ENCODE data around the gene CNIH2.

CNIH2 gene

GRCh38 chr11:66258473-66258893 is 19.5 kb upstream of the CNIH2 start:
- in situ Hi-C loops (cut with MboI; ENCODE audit: low sequenced_read_pairs): no loop called here

GRCh38 chr11:66259225-66259624 is 18.8 kb upstream of the CNIH2 start:
- in situ Hi-C loops (cut with MboI; ENCODE audit: low sequenced_read_pairs): no loop called here

DNA sequence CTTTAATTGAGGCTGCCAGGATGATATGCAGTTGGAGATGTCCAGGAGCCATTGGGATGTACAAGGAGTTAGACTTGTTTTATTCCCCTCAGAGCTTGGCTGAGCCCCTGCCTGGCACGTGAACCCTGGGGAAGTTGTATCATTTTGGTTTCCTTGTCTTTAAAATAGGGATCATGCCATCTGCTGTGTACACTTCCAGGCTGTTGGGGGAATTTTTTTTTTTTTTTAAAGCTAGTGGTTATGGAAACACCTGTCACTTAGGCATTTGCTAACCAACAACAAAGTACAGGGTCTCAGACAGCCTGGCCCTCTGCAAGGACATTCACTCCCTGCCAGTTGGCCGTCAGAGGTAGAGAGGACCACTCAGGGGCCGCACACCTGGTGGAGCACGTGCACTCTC is 18.0 kb upstream of the CNIH2 start:
- in situ Hi-C loops (cut with MboI; ENCODE audit: low sequenced_read_pairs): no loop called here

GRCh38 chr11:66261578-66261977 is 16.4 kb upstream of the CNIH2 start:
- in situ Hi-C loops (cut with MboI; ENCODE audit: low sequenced_read_pairs): no loop called here

DNA sequence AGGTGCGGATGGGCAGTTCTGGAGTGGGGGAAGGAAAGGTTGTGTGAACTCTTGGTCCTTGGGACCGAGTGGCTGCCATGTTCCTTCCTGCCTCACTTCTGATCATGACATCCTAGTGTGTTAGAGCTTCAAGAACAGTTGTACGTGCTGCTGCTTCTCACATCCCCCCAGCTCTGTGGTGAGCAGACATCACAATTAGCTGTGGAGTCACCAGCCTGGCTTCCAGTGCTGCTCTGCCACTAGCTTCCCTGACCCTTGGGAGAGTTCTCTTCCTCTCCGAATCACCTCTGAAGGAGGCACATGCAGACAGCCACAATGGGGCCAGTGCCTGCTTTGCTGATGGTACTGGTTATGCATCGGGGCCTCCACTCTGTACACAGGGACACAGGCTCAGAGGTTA is 15.8 kb upstream of the CNIH2 start:
- in situ Hi-C loops (cut with MboI; ENCODE audit: low sequenced_read_pairs): no loop called here

DNA sequence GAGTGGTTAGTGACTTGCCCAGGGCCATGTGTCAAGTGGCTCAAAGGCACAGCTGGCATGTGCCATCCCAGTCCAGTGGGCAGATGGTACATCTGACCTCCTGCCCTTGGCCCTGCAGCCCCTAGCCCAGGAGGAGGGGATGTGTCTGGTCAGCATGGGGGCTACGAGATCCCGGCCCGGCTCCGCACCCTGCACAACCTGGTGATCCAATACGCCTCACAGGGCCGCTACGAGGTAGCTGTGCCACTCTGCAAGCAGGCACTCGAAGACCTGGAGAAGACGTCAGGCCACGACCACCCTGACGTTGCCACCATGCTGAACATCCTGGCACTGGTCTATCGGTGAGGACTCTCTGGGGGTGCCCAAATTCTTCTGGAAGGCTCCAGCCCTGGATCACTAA is 15.3 kb upstream of the CNIH2 start:
- in situ Hi-C loops (cut with MboI; ENCODE audit: low sequenced_read_pairs): no loop called here

DNA sequence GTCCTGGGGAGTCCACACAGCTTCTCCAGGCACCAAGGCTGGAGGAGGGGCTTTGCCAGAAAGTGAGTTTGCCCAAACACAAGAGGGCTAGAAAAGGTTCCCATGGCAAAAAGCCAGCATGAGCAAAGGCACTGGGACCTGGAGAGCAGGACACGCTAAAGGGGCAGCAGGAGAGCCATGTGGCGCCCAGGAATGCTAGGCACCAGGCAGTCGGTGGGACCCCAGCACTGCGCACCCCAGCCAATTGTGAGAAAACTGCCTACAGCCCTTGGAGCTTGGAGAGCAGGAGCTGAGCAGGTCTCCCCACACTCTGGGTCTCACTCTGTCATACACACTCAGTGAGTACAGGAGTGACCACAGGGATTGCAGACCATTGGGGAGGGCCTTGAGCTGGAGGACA is 14.7 kb upstream of the CNIH2 start:
- in situ Hi-C loops (cut with MboI; ENCODE audit: low sequenced_read_pairs): no loop called here

DNA sequence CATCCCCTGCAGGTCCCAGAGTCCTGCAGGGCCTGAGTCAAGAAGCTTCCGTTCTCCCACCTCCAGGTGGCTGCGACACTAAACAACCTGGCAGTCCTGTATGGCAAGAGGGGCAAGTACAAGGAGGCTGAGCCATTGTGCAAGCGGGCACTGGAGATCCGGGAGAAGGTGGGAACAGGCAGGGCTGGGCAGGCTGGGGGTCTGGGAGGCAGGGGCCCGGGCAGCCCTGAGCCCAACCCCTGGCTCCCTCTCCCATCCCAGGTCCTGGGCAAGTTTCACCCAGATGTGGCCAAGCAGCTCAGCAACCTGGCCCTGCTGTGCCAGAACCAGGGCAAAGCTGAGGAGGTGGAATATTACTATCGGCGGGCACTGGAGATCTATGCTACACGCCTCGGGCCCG is 14.2 kb upstream of the CNIH2 start:
- in situ Hi-C loops (cut with MboI; ENCODE audit: low sequenced_read_pairs): no loop called here

DNA sequence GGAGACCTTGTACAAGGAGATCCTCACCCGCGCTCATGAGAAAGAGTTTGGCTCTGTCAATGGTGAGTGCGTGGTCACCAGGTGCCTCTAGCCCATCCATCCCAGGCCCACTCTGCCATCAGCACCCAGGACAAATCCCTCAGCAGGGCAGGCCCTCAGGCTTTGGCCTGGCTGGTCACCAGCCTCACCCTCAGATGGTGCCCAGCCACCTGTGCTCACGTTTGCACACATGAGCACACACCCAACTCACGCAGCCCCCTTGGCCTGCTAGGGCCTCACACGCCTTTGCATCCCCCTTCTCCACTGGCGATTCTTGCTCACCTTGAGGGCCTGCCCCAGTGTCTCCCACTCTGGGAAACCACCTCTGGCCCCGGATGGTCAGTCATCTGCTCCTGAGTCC is 13.6 kb upstream of the CNIH2 start:
- in situ Hi-C loops (cut with MboI; ENCODE audit: low sequenced_read_pairs): no loop called here

DNA sequence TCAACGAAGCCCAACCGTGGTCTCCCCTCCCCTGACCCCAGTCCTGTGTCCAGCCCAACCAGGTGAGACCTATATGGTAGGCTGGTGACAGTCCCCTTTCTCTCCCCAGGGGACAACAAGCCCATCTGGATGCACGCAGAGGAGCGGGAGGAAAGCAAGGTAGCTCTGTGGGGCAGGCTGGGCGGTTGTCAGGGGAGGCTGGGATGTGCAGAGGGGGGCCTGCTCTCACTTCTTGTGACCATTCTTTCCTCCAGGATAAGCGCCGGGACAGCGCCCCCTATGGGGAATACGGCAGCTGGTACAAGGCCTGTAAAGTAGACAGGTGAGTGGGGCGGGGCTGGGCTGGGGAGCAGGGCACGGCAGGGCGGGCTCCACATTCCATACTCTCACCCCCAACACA is 13.1 kb upstream of the CNIH2 start:
- in situ Hi-C loops (cut with MboI; ENCODE audit: low sequenced_read_pairs): no loop called here

- in situ Hi-C loops (cut with MboI; ENCODE audit: low sequenced_read_pairs): no loop called here
Measured at GRCh38 chr11:66265531-66266377, 12.2 kb upstream of the CNIH2 start.

- in situ Hi-C loops (cut with MboI; ENCODE audit: low sequenced_read_pairs): no loop called here
Measured at GRCh38 chr11:66266378-66267038, 11.5 kb upstream of the CNIH2 start.

DNA sequence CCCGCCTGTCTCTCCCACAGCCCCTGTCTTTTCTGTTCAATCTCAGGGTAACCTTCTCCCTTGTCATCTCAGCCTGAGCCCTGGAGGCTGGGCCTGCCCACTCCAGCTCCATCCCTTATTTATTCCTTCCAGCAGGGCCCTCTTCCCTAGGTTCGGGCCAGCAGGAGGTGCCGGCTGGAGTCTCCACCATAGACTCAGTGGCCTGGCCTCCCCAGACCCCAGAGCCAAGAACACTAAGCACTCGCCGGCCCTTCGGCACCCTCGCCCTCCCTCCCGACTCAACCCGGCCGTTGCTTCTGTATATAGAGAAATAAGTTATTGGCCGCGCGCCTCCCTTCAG is 11.0 kb upstream of the CNIH2 start:
- in situ Hi-C loops (cut with MboI; ENCODE audit: low sequenced_read_pairs): no loop called here

DNA sequence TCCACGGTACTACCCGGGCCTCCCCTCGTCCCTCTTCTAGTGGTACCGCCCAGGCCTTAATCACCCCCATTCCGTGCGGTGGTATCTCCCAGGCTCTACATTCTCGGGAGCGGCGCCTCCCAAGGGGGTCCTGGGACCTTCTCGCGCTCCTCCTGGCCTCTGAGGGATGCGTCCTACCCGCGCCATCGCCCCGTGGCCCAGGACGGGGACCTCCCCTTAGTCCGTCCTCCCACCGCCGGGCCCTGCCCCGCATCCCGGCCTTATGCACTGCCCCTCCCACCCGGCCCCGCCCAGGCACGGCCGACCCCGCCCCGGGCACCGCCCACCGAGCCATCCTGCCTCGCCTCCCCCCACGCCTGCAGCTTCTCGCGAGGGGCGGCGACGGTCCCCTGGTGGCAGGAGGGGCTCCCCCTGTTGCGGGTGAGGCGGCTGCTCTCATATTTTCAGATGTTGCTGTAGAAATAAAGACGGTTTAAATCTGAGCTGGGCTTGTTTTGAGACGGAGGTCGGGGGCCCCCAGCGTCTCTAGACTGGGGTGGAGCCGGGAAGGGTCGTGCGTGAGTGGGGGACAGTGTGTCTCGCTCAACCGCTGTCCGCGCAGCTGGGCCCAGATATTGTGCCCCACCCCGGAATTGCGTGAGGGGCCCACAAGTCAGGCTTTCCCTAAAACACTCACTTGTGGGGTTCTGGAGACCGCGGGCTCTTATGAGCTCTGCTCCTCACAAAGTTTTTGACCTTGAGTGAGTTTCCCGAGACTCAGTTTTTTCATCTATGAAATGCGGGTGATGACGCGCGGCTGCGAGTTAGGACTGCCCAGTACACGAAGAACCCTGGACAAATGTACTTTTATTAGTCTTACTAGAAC is 10.4 kb upstream of the CNIH2 start:
- in situ Hi-C loops (cut with MboI; ENCODE audit: low sequenced_read_pairs): no loop called here

GRCh38 chr11:66268244-66268951 is 9.6 kb upstream of the CNIH2 start, which contains the start of gene RAB1B:
RAB1B (plus strand) TSS chr11:66268639; CDS start chr11:66268680, 41 bp downstream.
- in situ Hi-C loops (cut with MboI; ENCODE audit: low sequenced_read_pairs): no loop called here

- in situ Hi-C loops (cut with MboI; ENCODE audit: low sequenced_read_pairs): no loop called here
Measured at GRCh38 chr11:66268952-66269905, 8.7 kb upstream of the CNIH2 start.

DNA sequence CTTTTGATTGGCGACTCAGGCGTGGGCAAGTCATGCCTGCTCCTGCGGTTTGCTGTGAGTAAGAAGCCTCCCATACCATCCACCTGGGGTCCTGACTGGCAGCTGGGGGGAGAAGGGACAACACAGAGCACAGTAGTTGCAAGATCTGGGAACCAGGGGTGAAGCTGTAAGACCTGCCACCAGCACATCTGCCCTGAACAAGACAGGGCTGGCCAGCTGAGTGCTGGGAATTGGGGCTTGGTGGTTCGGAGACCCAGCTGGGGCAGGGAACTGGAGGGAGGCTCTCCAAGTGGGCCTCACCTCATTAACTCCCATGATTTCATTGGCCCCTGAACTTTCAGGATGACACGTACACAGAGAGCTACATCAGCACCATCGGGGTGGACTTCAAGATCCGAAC is 6.2 kb upstream of the CNIH2 start:
- in situ Hi-C loops (cut with MboI; ENCODE audit: low sequenced_read_pairs): no loop called here

GRCh38 chr11:66272596-66272995 is 5.4 kb upstream of the CNIH2 start:
- in situ Hi-C loops (cut with MboI; ENCODE audit: low sequenced_read_pairs): no loop called here

DNA sequence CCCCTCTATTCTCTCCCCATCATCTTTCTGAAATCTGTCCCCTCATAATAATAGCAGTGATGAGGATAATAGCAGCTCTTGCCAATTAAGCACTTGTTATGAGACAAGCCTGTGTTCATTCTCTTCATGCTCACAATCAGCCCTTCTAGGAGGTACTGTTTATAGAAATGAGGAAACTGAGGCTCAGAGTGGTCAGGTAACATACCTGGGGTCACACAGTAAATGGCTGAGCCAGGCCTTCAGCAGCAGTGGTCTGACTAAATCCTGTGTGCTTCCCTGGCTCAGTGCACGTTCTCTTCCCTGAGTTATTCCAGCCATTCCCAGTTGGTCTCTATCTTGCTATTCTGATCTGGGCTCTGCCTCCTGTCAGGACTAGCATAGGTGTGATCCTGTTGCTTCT is 3.8 kb upstream of the CNIH2 start:
- in situ Hi-C loops (cut with MboI; ENCODE audit: low sequenced_read_pairs): no loop called here

- in situ Hi-C loops (cut with MboI; ENCODE audit: low sequenced_read_pairs): no loop called here
Measured at GRCh38 chr11:66275396-66275795, 2.6 kb upstream of the CNIH2 start.
